Skeletal muscle tissue (tissue), 4 donors: ENCODE data around the gene TTC34. TPM values are rescaled to one million over a fixed set of nuclear protein-coding genes. Genes with fewer than 3 reads are reported as not detected.

ENCODE experiments used
- H3K27ac ChIP-seq: one replicate; pipeline ENCODE4 v1.7.0; 2013; ENCODE audit warnings: mild to moderate bottlenecking, low read depth, low read length, inconsistent platforms
- H3K27me3 ChIP-seq, 3 donors: one replicate each; pipeline ENCODE4 v1.7.0; 2013; ENCODE audit warnings: low read length in 3 of 3; ENCODE audit not compliant: control insufficient read depth in 3 of 3, insufficient read depth in 3 of 3
- H3K36me3 ChIP-seq, 3 donors: one replicate each; pipeline ENCODE4 v1.7.0; 2013; ENCODE audit warnings: low read length in 3 of 3; ENCODE audit not compliant: control insufficient read depth in 3 of 3, insufficient read depth in 3 of 3
- H3K4me1 ChIP-seq, 3 donors: one replicate each; pipeline ENCODE4 v1.7.0; 2013; ENCODE audit warnings: low read length in 3 of 3, mild to moderate bottlenecking in 3 of 3; ENCODE audit not compliant: control insufficient read depth in 3 of 3, insufficient read depth in 3 of 3
- H3K4me3 ChIP-seq, 3 donors: one replicate each; pipeline ENCODE4 v1.7.0; 2013; ENCODE audit warnings: low read length in 3 of 3
- H3K9ac ChIP-seq, 3 donors: one replicate each; pipeline ENCODE4 v1.7.0; 2013; ENCODE audit warnings: low read length in 3 of 3, mild to moderate bottlenecking in 3 of 3, moderate library complexity in 2 of 3, low read depth in 1 of 3
- H3K9me3 ChIP-seq, 3 donors: one replicate each; pipeline ENCODE4 v1.7.0; 2013; ENCODE audit warnings: low read length in 3 of 3; ENCODE audit not compliant: control insufficient read depth in 3 of 3
- total RNA-seq: library from RNA; depleted of rRNA; stranded (reverse); fragments of >200 nt; gene quantifications from one replicate; pipeline ENCODE4 v1.2.3, GENCODE V29; 2014
- donor health status: Osteomylitis.

The TTC34 gene
- total RNA-seq, 1 donor from 2014 or later, result under 0.01 TPM

GRCh38 chr1:2820731-2821372 is 19.4 kb upstream of the TTC34 start:
- Histone ChIP-seq H3K9me3 (no peaks in the 10 kb centered on the region), H3K4me3 (no peak overlapping the region), H3K4me1 (no peaks in the 10 kb centered on the region), H3K27me3 (peaks cover 24 to 46% (median 44%) of the 10 kb centered on the region in 3 donors), H3K27ac (no peak overlapping the region), H3K36me3 (no peaks in the 10 kb centered on the region), H3K9ac (no peak overlapping the region)

- Histone ChIP-seq H3K36me3 (no peaks in the 10 kb centered on the region), H3K4me3 (no peak overlapping the region), H3K4me1 (no peaks in the 10 kb centered on the region), H3K9ac (no peak overlapping the region), H3K9me3 (no peaks in the 10 kb centered on the region), H3K27me3 (peaks cover 23 to 40% (median 39%) of the 10 kb centered on the region in 3 donors), H3K27ac (no peak overlapping the region)
These were observed 18.6 kb upstream of the TTC34 start for GRCh38 chr1:2819831-2820730.

GRCh38 chr1:2819429-2819828 is 17.9 kb upstream of the TTC34 start:
- Histone ChIP-seq H3K4me1 (no peaks in the 10 kb centered on the region), H3K27me3 (peaks cover 22 to 38% (median 36%) of the 10 kb centered on the region in 3 donors), H3K9ac (no peak overlapping the region), H3K27ac (no peak overlapping the region), H3K9me3 (peaks cover 0 to 1% (median 0%) of the 10 kb centered on the region in 3 donors), H3K36me3 (no peaks in the 10 kb centered on the region), H3K4me3 (no peak overlapping the region)

GRCh38 chr1:2817784-2818564 is 16.5 kb upstream of the TTC34 start:
- H3K9ac ChIP-seq, result no peak overlapping the region
- H3K36me3 ChIP-seq, result no peaks in the 10 kb centered on the region
- H3K4me1 ChIP-seq, result no peaks in the 10 kb centered on the region
- no peak overlapping the region for H3K4me3 ChIP-seq
- H3K9me3 ChIP-seq, result peaks cover 0 to 6% (median 0%) of the 10 kb centered on the region in 3 donors
- H3K27ac ChIP-seq, result no peak overlapping the region
- peaks cover 19 to 27% (median 27%) of the 10 kb centered on the region in 3 donors for H3K27me3 ChIP-seq

- H3K27me3 ChIP-seq, result peaks cover 18 to 30% (median 22%) of the 10 kb centered on the region in 3 donors
- no peak overlapping the region for H3K9ac ChIP-seq
- no peaks in the 10 kb centered on the region for H3K36me3 ChIP-seq
- no peak overlapping the region for H3K27ac ChIP-seq
- H3K9me3 ChIP-seq, result peaks cover 0 to 12% (median 0%) of the 10 kb centered on the region in 3 donors
- H3K4me1 ChIP-seq, result no peaks in the 10 kb centered on the region
- no peak overlapping the region for H3K4me3 ChIP-seq
These were observed 15.3 kb upstream of the TTC34 start for GRCh38 chr1:2816786-2817185.

GRCh38 chr1:2815551-2815950 is 14.1 kb upstream of the TTC34 start:
- peaks cover 0 to 12% (median 0%) of the 10 kb centered on the region in 3 donors for H3K9me3 ChIP-seq
- H3K27me3 ChIP-seq, result peaks cover 18 to 24% (median 23%) of the 10 kb centered on the region in 3 donors
- no peaks in the 10 kb centered on the region for H3K36me3 ChIP-seq
- no peak overlapping the region for H3K27ac ChIP-seq
- H3K4me3 ChIP-seq, result no peak overlapping the region
- H3K9ac ChIP-seq, result no peak overlapping the region
- H3K4me1 ChIP-seq, result no peaks in the 10 kb centered on the region

- H3K9me3 ChIP-seq, result peaks cover 0 to 12% (median 0%) of the 10 kb centered on the region in 3 donors
- H3K27ac ChIP-seq, result no peak overlapping the region
- no peaks in the 10 kb centered on the region for H3K4me1 ChIP-seq
- no peak overlapping the region for H3K4me3 ChIP-seq
- no peak overlapping the region for H3K9ac ChIP-seq
- H3K36me3 ChIP-seq, result no peaks in the 10 kb centered on the region
- H3K27me3 ChIP-seq, result peaks cover 17 to 29% (median 21%) of the 10 kb centered on the region in 3 donors
These were observed 13.1 kb upstream of the TTC34 start for GRCh38 chr1:2814511-2815075.

- Histone ChIP-seq H3K9me3 (peaks cover 0 to 12% (median 0%) of the 10 kb centered on the region in 3 donors), H3K27me3 (peaks cover 10 to 25% (median 16%) of the 10 kb centered on the region in 3 donors), H3K4me1 (no peaks in the 10 kb centered on the region), H3K4me3 (no peak overlapping the region), H3K9ac (no peak overlapping the region), H3K27ac (no peak overlapping the region), H3K36me3 (no peaks in the 10 kb centered on the region)
These were observed 11.6 kb upstream of the TTC34 start for GRCh38 chr1:2812939-2813653.

- H3K27me3 ChIP-seq, result peaks cover 16 to 32% (median 20%) of the 10 kb centered on the region in 3 donors
These were observed 10.6 kb upstream of the TTC34 start for GRCh38 chr1:2812136-2812535.

More at GRCh38 chr1:2812136-2812535, 10.6 kb upstream of the TTC34 start:
- Histone ChIP-seq H3K9ac (no peak overlapping the region), H3K4me1 (no peaks in the 10 kb centered on the region), H3K4me3 (no peak overlapping the region), H3K9me3 (peaks cover 0 to 12% (median 0%) of the 10 kb centered on the region in 3 donors), H3K27ac (no peak overlapping the region), H3K36me3 (no peaks in the 10 kb centered on the region)
